Stimulated activated naive CD4-positive, alpha-beta T cell treated with Interleukin-2 at 50 U/mL for 16 hours (primary cell): Measurements from ENCODE around the gene SLCO2B1.
"Not testable (repeated sequence)": the region's sequence is repeated elsewhere in the genome, so short reads cannot be mapped to it uniquely, and the experiment has no call there.

Experiments used
- DNase-seq: peaks from one replicate; lab custom pipeline; 2025; lab: John Stamatoyannopoulos, UW

SLCO2B1 gene

DNA sequence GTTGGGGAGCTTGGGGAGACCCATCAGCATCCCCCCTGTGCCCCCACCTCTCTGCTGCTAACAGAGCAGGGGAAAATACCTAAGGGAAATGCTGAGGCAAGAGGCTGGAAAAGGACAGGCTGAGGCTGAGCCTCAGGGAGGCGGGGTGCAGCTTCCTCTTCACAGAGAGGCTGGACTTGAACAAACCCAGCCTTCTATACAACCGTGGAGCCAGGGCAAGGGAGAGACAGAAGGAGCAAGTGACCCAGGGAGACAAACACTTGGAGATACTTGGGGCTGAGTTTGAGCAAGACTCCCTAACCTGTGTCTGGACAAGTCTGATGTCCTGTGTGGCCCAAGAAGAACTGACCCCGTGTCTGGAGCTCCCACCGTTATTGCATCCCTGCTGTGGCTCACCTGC is at the start of gene SLCO2B1:
Gene SLCO2B1, plus strand, starts transcription at position 229 of the 400 bp plus-strand sequence. CDS start 275 bp downstream, outside the sequence.
- DNase-seq: no peak

DNA sequence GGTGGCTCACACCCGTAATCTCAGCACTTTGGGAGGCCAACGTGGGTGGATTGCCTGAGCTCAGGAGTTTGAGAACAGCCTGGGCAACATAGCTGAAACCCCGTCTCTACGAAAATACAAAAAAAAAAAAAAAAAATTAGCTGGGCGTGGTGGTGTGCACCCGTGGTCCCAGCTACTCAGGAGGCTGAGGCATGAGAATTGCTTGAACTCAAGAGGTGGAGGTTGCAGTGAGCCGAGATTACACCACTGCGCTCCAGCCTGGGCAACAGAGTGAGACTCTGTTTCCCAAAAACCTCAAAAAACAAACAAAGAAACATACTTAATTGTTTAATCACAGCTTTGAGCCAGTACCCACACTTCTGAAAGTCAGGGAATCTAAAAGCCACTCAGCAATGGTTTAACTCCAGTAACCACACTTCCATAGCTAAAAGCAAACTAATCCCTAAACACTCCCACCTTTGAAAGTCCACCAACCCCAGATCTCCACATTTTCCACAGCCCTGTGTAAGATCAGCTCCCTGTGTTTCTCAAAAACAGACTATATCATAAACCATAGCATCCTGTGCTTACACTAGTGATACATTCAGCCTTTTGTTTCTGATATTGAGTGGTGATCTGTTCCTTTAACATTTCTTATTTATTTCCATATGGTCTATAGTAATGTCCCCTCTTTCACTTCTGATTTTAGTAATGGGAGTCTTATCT is 49.3 kb upstream of the SLCO2B1 start:
- DNase-seq: no peak

GRCh38 chr11:75103380-75104026 is 47.4 kb upstream of the SLCO2B1 start:
- DNase-seq: no peak

DNA sequence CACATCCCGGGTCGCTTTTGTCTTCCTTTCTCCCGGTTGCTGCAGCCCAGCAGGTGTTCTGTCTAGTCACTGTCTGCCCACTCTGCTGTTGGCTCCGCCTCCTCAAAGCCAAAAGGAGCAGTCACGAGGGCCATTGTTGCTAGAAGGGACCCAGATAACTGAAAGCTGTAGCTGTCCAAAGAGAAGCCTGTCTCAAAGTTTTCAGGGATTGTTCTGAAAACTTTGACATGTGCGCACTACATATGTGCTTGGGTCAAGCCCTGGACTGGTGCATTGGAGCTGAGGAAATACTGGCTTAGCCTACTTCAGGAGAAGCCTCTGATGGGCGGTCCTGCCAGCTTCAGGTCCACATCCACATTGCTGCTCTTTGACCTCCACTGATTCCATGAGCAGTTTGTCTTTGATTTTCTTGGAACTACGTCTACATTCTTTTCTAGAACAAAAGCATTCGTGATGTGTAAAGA is 45.4 kb upstream of the SLCO2B1 start:
- DNase-seq: no peak

GRCh38 chr11:75105967-75106681 is 44.8 kb upstream of the SLCO2B1 start:
- not testable (repeated sequence) for DNase-seq

DNA sequence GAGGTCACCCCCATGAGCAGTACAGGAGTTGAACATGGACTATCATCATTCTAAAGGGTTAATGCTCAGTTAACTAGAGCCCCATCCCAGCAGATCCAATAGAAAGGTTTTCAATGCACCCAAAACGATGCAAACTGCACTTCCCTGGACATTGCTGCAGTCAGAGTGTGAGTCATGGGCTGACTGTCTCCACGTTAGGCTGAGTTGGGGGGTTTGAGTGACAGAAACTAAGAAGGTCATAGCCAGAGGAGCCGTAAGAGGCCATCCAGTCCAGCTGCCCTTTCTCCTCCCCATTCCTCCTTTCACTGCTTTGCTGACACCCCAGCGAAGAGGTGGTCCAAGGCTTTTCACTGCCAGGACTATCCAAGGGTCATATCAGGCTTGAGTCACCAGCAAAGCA is 43.7 kb upstream of the SLCO2B1 start:
- DNase-seq: no peak

DNA sequence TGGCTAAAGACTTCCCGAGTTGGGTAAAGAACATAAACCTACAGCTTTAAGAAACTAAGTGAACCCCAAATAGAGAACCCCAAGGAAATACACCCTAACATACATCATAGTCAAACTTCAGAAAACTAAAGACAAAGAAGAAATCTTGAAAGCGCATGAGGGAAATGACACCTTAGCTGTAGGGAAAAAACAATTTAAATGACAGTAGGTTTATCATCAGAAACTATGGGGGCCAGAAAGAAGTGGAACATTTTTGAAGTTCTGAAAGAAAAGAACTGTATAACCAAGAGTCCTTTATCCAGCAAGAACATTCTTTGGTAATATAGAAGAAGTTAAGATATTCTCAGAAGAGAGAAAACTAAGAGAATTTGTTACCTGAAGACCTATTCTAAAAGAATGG is 38.7 kb upstream of the SLCO2B1 start:
- DNase-seq: no peak

GRCh38 chr11:75113030-75113429 is 37.9 kb upstream of the SLCO2B1 start:
- no peak for DNase-seq

- DNase-seq: no peak
Observed at GRCh38 chr11:75114465-75114864, 36.4 kb upstream of the SLCO2B1 start.

GRCh38 chr11:75118577-75118976 is 32.3 kb upstream of the SLCO2B1 start:
- no peak for DNase-seq

GRCh38 chr11:75126564-75126963 is 24.3 kb upstream of the SLCO2B1 start:
- DNase-seq: no peak

DNA sequence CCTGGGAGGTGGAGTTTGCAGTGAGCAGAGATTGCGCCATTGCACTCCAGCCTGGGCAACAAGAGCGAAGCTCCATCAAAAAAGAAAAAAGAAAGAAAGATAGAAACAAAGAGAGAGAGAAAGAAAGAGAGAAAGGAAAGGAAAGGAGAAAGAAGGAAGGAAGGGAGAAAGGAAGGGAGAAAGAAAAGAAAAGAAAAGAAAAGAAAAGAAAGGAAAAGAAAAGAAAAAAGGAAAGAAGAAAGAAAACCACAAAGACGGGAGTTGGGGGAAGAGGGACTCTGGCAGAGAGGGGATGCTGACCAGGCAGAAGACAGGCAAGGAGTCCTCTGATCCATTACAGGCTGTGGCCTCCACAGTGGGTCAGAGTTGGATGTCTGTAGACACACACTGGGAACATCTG is 18.8 kb upstream of the SLCO2B1 start:
- DNase-seq: no peak

- DNase-seq: no peak
Observed at GRCh38 chr11:75133976-75134375, 16.9 kb upstream of the SLCO2B1 start.

GRCh38 chr11:75135021-75135650 is 15.8 kb upstream of the SLCO2B1 start:
- DNase-seq: no peak

- no peak for DNase-seq
Observed at GRCh38 chr11:75135651-75136050, 15.3 kb upstream of the SLCO2B1 start.

- DNase-seq: peak; percentile 62
Observed at GRCh38 chr11:75140269-75141138, 10.4 kb upstream of the SLCO2B1 start.

DNA sequence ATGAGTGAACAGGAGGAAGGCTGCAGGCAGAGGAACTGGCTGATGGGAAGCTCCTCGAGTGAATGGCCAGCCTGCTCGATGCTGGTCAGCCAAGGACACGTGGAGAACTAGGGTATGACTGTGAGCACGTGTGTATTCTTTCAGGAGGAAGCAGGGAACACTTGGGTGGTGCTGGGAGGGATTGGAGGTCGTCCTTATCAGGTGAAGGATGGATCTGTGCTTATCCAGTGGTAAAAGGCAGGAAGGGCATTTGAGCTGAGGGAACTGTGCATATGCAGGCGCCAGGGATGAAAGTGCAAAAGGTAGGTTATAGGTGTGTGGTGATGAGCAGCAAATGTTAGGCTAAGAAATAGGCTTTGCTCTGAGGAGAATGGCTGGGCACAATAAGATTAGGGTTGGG is 9.7 kb upstream of the SLCO2B1 start:
- no peak for DNase-seq

- peak; percentile 68 for DNase-seq
Observed at GRCh38 chr11:75142714-75143419, 8.0 kb upstream of the SLCO2B1 start.

DNA sequence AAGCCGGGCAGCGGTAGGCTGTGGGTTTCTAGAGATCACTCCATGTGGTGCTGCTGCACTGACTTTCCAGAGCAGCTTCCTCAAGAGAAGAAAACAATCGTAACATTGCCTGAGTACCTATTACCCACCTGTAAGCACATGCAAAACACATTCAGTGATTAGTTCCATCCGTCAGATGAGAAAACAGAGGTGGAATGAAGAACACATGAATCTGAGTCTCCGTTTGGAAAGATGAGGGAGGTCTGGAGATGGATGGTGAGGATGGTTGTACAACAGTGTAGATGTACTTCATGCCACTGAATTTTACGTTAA is 7.5 kb upstream of the SLCO2B1 start:
- DNase-seq: no peak

DNA sequence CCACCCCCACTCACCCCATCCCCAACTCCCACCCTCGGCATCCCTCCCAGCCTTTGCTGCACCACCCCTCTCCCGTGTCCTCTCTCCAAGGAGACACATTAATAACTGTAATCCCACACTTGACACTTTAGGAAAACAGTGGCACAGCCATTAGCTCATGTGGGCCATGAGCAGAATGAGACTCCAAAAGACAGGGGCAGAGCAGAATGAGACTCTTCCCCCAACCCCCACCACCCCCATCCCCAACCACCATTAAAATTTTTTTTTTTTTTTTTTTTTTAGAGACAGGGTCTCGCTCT is 6.2 kb upstream of the SLCO2B1 start:
- DNase-seq: no peak
